ENCODE data around the gene DDX1. TPM values are rescaled to one million over a fixed set of nuclear protein-coding genes. Genes with fewer than 3 reads are reported as not detected.

Gene DDX1
- total RNA-seq, 1 donor: 120 TPM

- TF ChIP-seq, protein P1, sequence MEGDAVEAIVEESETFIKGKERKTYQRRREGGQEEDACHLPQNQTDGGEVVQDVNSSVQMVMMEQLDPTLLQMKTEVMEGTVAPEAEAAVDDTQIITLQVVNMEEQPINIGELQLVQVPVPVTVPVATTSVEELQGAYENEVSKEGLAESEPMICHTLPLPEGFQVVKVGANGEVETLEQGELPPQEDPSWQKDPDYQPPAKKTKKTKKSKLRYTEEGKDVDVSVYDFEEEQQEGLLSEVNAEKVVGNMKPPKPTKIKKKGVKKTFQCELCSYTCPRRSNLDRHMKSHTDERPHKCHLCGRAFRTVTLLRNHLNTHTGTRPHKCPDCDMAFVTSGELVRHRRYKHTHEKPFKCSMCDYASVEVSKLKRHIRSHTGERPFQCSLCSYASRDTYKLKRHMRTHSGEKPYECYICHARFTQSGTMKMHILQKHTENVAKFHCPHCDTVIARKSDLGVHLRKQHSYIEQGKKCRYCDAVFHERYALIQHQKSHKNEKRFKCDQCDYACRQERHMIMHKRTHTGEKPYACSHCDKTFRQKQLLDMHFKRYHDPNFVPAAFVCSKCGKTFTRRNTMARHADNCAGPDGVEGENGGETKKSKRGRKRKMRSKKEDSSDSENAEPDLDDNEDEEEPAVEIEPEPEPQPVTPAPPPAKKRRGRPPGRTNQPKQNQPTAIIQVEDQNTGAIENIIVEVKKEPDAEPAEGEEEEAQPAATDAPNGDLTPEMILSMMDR (IDR thresholded peaks at IDR 0.05; ENCODE audit: insufficient read depth, low read depth, low read length): no peak
- no peak for DNase-seq (ENCODE audit: low read depth)
- H3K4me3 ChIP-seq (ENCODE audit: low read depth, low read length): no peak overlapping the region
Measured at GRCh38 chr2:15669375-15669910, 77.8 kb downstream of the DDX1 start.

GRCh38 chr2:15670469-15670868 is 78.8 kb downstream of the DDX1 start:
- TF ChIP-seq, protein P1 (IDR thresholded peaks at IDR 0.05; ENCODE audit: insufficient read depth, low read depth, low read length): no peak
- DNase-seq (ENCODE audit: low read depth): no peak

DNA sequence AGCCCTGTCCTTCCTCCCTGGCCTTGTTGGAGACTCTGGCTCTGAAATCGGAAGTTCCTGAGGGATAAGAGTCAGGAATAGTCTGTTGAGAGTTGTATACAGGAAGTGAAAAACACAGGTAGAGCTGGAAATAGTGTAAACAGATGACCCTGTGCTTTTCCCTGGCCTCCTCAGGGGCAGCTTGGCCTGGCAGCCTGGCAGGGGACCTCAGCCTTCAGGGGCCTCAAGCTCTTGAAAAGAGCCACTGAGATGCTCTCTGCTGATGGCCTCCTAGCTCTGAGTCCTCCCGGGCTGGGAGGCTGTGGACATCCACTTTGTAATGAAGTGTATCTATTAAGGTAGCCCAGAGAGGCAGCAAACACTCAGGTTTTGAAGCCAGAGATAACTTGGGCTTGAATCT is 79.3 kb downstream of the DDX1 start:
- TF ChIP-seq, protein P1 (IDR thresholded peaks at IDR 0.05; ENCODE audit: insufficient read depth, low read depth, low read length): no peak
- H3K4me3 ChIP-seq (ENCODE audit: low read depth, low read length): no peak overlapping the region
- no peak for DNase-seq (ENCODE audit: low read depth)

More at GRCh38 chr2:15670469-15670868, 78.8 kb downstream of the DDX1 start:
- H3K4me3 ChIP-seq (ENCODE audit: low read depth, low read length): no peak overlapping the region

- no peak for DNase-seq (ENCODE audit: low read depth)
- TF ChIP-seq, protein P1 (IDR thresholded peaks at IDR 0.05; ENCODE audit: insufficient read depth, low read depth, low read length): no peak
- H3K4me3 ChIP-seq (ENCODE audit: low read depth, low read length): no peak overlapping the region
Measured at GRCh38 chr2:15671409-15671808, 79.7 kb downstream of the DDX1 start.

- H3K4me3 ChIP-seq (ENCODE audit: low read depth, low read length): no peak overlapping the region
- DNase-seq (ENCODE audit: low read depth): no peak
- TF ChIP-seq, protein P1 (IDR thresholded peaks at IDR 0.05; ENCODE audit: insufficient read depth, low read depth, low read length): no peak
Measured at GRCh38 chr2:15671842-15672815, 80.5 kb downstream of the DDX1 start.

- no peak overlapping the region for H3K4me3 ChIP-seq (ENCODE audit: low read depth, low read length)
- peak; percentile 19 for DNase-seq (ENCODE audit: low read depth)
- TF ChIP-seq, protein P1 (IDR thresholded peaks at IDR 0.05; ENCODE audit: insufficient read depth, low read depth, low read length): no peak
Measured at GRCh38 chr2:15672961-15673918, 81.6 kb downstream of the DDX1 start.
